OCI-LY7 (cell line): ENCODE results near the gene SMIM44. TPM values are rescaled to one million over a fixed set of nuclear protein-coding genes. Genes with fewer than 3 reads are reported as not detected.

Source experiments
- BruUV-seq: library from RNA; stranded (reverse); fragments of 400-500 nt; replicated peaks from 2 replicates; lab custom pipeline; 2021; lab: Mats Ljungman, UMichigan
- CTCF ChIA-PET: fragments of 300-600 bp; sonication (Branson Sonifier 250); formaldehyde crosslinking; loops from one replicate; lab custom pipeline; 2022; ENCODE audit warnings: antibody characterized with exemption; ENCODE audit not compliant: unreplicated experiment; lab: Charles Lee
- POLR2A ChIA-PET: fragments of 300-600 bp; sonication (Branson Sonifier 250); formaldehyde crosslinking; loops from one replicate; lab custom pipeline; 2022; ENCODE audit warnings: antibody characterized with exemption; lab: Charles Lee
- DNase-seq: peaks from one replicate; pipeline ENCODE4 v3.0.0-alpha.2; 2015; ENCODE audit warnings: low spot score
- H2AFZ ChIP-seq: fragments of 200-600 bp; sonication (generic), shearing (Covaris generic); 2 replicates; pipeline ENCODE4 v1.6.1; 2014; ENCODE audit warnings: mild to moderate bottlenecking, antibody characterized with exemption, low read length, moderate library complexity
- H3K27ac ChIP-seq: fragments of 200-600 bp; sonication (generic); 2 replicates; pipeline ENCODE4 v1.5.1; 2014; ENCODE audit warnings: mixed run types, low read depth, mild to moderate bottlenecking, moderate library complexity, low read length, inconsistent platforms; ENCODE audit not compliant: poor library complexity, severe bottlenecking
- H3K36me3 ChIP-seq: fragments of 200-600 bp; sonication (generic); 2 replicates; pipeline ENCODE4 v1.6.1; 2014; ENCODE audit warnings: mild to moderate bottlenecking, antibody characterized with exemption, low read length, moderate library complexity, mixed read lengths; ENCODE audit not compliant: insufficient read depth
- H3K4me1 ChIP-seq: fragments of 200-600 bp; sonication (generic); 2 replicates; pipeline ENCODE4 v1.5.1; 2014; ENCODE audit warnings: mild to moderate bottlenecking, low read length; ENCODE audit not compliant: insufficient read depth, poor library complexity, severe bottlenecking
- H3K4me2 ChIP-seq: fragments of 200-600 bp; sonication (generic); 2 replicates; pipeline ENCODE4 v1.6.1; 2014; ENCODE audit warnings: mild to moderate bottlenecking, low read length
- H3K4me3 ChIP-seq: fragments of 200-600 bp; sonication (generic); 2 replicates; pipeline ENCODE4 v1.5.1; 2014; ENCODE audit warnings: mild to moderate bottlenecking, low read depth, low read length; ENCODE audit not compliant: poor library complexity, severe bottlenecking
- H3K79me2 ChIP-seq: fragments of 200-600 bp; sonication (generic); 2 replicates; pipeline ENCODE4 v1.6.1; 2016; ENCODE audit warnings: low read depth, mild to moderate bottlenecking, low read length, moderate library complexity, mixed read lengths; ENCODE audit not compliant: insufficient read depth
- H3K9me2 ChIP-seq: fragments of 200-600 bp; sonication (generic); 2 replicates; pipeline ENCODE4 v1.6.1; 2016; ENCODE audit warnings: mild to moderate bottlenecking, low read length, mixed read lengths; ENCODE audit not compliant: insufficient read depth
- H3K9me3 ChIP-seq: fragments of 200-600 bp; sonication (generic); 2 replicates; pipeline ENCODE4 v1.6.1; 2014; ENCODE audit warnings: mild to moderate bottlenecking, mixed run types, low read length, mixed read lengths
- H4K20me1 ChIP-seq: fragments of 200-600 bp; sonication (generic); 2 replicates; pipeline ENCODE4 v1.6.1; 2014; ENCODE audit warnings: mild to moderate bottlenecking, antibody characterized with exemption, low read length, moderate library complexity, mixed read lengths; ENCODE audit not compliant: insufficient read depth
- EZH2phosphoT487 ChIP-seq: fragments of 200-600 bp; sonication (generic); IDR thresholded peaks from 2 replicates; pipeline ENCODE4 v1.6.1; 2018; ENCODE audit warnings: low read depth, borderline replicate concordance, mild to moderate bottlenecking, mixed run types, antibody characterized with exemption, low read length, moderate library complexity, mixed read lengths
- intact Hi-C: fragments of 100-400 bp; cut with micrococcal nuclease; formaldehyde crosslinking; loops from one replicate; pipeline ENCODE4 v1.10.0; 2022; ENCODE audit not compliant: unreplicated experiment
- total RNA-seq, 2 experiments: library from RNA; depleted of rRNA in 1 of 2; stranded (reverse); fragments of >200 nt in 1 of 2; shearing (Covaris generic) in 1 of 2; gene quantifications; 2 replicates each; pipeline ENCODE4 v1.2.3, GENCODE V29; 2014 to 2022
- TF ChIP-seq, protein P1 (sequence below): fragments of 200-600 bp; sonication (generic); conservative IDR thresholded peaks from 2 replicates; pipeline ENCODE4 v1.5.1; 2014; ENCODE audit warnings: mild to moderate bottlenecking, antibody characterized with exemption, low read length, moderate library complexity, mixed read lengths

The SMIM44 gene
- total RNA-seq, 2 experiments from 2014 or later = not detected

GRCh38 chr19:3441089-3441985, 41.9 kb downstream of the SMIM44 start:
- Histone ChIP-seq H3K27ac (no peak overlapping the region), H4K20me1 (no peaks in the 10 kb centered on the region), H3K9me3 (no peaks in the 10 kb centered on the region), H3K4me3 (no peak overlapping the region), H2AFZ (no peak overlapping the region), H3K4me2 (no peak overlapping the region), H3K4me1 (no peaks in the 10 kb centered on the region), H3K36me3 (no peaks in the 10 kb centered on the region), H3K79me2 (no peaks in the 10 kb centered on the region), H3K9me2 (no peaks in the 10 kb centered on the region)
- CTCF ChIA-PET = no interaction called here
- TF ChIP-seq EZH2phosphoT487 = no peak
- TF ChIP-seq, protein P1, sequence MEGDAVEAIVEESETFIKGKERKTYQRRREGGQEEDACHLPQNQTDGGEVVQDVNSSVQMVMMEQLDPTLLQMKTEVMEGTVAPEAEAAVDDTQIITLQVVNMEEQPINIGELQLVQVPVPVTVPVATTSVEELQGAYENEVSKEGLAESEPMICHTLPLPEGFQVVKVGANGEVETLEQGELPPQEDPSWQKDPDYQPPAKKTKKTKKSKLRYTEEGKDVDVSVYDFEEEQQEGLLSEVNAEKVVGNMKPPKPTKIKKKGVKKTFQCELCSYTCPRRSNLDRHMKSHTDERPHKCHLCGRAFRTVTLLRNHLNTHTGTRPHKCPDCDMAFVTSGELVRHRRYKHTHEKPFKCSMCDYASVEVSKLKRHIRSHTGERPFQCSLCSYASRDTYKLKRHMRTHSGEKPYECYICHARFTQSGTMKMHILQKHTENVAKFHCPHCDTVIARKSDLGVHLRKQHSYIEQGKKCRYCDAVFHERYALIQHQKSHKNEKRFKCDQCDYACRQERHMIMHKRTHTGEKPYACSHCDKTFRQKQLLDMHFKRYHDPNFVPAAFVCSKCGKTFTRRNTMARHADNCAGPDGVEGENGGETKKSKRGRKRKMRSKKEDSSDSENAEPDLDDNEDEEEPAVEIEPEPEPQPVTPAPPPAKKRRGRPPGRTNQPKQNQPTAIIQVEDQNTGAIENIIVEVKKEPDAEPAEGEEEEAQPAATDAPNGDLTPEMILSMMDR = no peak
- intact Hi-C loops = loop anchor here (5.0 kb wide), 1 partner anchor 114 kb away; no protein-coding TSS in a partner anchor
- DNase-seq = no peak
- POLR2A ChIA-PET = no interaction called here
- no TSS peak for BruUV-seq

GRCh38 chr19:3440082-3440481, 43.2 kb downstream of the SMIM44 start:
- Histone ChIP-seq H3K9me2 (no peaks in the 10 kb centered on the region), H3K4me1 (no peaks in the 10 kb centered on the region), H3K9me3 (no peaks in the 10 kb centered on the region), H4K20me1 (no peaks in the 10 kb centered on the region), H3K4me3 (no peak overlapping the region), H3K27ac (no peak overlapping the region), H3K36me3 (no peaks in the 10 kb centered on the region), H3K79me2 (no peaks in the 10 kb centered on the region), H3K4me2 (no peak overlapping the region), H2AFZ (no peak overlapping the region)
- BruUV-seq = no TSS peak
- intact Hi-C loops = loop anchor here (5.0 kb wide), 1 partner anchor 113 kb away; no protein-coding TSS in a partner anchor
- TF ChIP-seq, protein P1 = peak; percentile 73
- no peak for TF ChIP-seq EZH2phosphoT487
- CTCF ChIA-PET = no interaction called here
- POLR2A ChIA-PET = no interaction called here
- DNase-seq = peak; percentile 50
